HG03460 (cell line): ENCODE results near the gene WFDC8.
"Not testable (repeated sequence)": the region's sequence is repeated elsewhere in the genome, so short reads cannot be mapped to it uniquely, and the experiment has no call there.

Experiments
- ATAC-seq: cut with Tn5 transposase; IDR thresholded peaks from one replicate; pipeline ENCODE4 v1.9.1; 2021; ENCODE audit not compliant: unreplicated experiment

The WFDC8 gene

DNA sequence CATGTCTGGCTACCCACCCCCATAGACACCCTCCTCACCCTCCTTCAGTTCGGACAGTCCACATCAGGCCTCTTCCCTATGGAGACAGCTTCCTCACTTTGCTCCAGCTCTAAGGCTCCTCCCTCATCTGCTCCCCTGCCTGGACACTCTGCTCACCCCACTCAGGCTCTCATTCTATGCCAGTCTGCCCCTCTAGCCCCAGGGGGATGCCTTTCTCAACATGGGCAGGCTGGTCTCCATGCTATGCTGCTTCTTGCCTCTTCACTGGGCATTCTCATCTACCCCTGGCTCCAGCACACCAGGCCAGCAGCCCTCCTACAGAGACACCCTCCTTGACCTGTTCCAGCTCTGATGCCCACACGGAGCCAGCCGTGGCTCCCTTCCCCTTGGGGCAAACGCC is at the start of gene WFDC8:
Gene WFDC8 (minus strand): TSS at position 101 of the 400 bp plus-strand sequence. CDS start 37 bp downstream, at position 64.
- ATAC-seq = no peak

DNA sequence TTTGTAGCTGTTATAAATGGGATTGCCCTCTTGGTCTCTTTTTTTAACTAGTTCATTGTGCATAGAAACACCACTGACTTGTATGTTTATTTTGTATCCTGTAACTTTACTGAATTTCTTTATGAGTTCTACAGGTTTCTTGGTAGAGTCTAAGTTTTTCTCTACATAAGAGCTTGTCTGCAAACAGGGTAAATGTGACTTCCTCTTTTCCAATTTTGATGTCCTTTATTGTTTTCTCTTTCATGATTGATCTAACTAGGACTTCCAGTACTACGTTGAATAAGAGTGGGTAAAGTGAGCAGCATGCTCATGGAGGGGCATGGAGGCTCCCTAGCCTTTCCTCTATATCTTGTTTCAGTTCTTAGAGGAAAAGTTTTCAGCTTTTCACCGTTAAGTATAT is 47.5 kb upstream of the WFDC8 start:
- no peak for ATAC-seq

DNA sequence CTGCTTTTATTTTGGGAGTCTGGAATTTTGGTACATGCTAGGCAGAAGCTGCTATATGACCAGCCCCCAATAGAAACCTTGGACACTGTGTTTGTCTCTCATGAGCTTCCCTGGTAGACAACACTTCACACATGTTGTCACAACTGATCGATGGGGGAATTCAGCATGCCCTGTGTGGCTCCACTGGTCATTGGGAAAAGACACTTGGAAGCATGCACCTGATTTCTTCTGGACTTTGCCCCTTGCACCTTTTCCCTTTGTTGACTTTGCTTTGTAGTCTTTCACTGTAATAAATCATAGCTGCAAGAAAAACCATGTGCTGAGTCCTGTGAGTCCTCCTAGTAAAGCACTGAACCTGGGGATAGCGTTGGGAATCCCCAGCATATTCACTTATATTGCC is 42.5 kb upstream of the WFDC8 start:
- no peak for ATAC-seq

DNA sequence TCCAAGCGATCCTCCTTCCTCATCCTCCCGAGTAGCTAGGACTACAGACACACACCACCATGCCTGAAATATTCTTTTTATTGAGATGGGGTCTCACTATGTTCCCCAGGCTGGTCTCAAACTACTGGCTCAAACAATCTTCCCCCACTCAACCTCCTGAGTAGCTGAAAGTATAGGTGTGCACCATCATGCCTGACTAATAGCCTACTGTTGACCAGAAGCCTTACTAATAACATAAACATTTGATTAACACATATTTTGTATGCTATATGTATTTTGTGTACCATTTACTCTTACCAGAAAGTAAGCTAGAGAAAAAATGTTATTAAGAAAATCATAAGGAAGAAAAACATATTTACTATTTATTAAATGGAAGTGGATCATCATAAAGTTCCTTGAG is 38.5 kb upstream of the WFDC8 start:
- no peak for ATAC-seq

DNA sequence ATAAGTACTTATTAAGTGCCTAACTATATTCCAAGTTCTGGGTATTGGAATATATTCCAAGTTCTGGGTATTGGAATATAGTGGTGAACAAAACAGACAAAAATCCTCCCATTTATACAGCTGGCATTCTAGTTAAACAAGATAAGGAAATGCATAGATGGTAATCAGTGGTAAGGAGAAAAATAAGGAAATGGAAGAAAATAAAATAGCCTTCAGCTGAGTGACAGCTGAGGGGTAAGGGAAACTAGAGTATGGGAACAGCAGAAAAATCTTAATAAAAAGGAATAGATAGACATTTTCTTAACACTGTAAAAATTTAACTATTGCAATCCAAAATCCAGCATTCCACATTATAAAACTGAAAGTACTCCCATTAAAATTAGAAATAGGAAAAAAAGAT is 33.2 kb upstream of the WFDC8 start:
- no peak for ATAC-seq

DNA sequence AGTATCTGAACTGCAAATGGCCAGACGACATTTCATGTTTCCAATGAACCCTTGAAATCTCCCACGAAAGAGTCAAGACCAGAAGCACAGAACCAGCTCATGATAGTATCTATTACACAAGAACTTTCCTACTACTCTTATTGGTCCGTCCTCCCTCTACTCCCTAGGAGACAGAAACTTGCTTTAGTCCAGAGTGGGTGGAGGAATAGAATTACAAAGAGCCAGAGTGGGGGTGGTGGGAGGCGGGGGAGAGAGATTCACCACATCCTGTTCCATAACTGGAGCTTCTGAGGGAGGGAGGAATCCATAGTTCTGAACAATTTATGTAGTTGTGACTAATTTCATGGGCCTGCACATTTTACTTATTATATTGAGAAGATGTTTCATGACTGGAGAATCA is 32.0 kb upstream of the WFDC8 start:
- no peak for ATAC-seq

DNA sequence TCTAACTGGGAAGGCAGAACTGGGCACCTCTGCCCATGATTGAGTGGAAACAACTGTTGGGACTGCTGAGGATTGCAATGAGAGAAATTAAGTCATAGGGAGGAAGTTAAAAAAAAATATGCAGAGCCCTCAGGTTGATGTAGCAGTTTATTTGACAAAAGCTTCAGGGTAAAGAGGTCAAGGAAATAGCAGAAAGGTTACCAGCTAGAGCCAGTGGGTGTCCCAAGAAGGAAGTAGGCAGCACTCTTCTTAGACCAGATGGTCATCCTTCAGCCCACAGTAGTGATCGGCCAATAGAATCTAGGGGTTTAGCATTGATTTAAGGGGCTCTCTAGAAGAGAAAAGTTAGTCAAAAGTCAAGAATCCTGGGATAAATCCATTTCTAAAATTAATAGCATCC is 28.7 kb upstream of the WFDC8 start:
- no peak for ATAC-seq

DNA sequence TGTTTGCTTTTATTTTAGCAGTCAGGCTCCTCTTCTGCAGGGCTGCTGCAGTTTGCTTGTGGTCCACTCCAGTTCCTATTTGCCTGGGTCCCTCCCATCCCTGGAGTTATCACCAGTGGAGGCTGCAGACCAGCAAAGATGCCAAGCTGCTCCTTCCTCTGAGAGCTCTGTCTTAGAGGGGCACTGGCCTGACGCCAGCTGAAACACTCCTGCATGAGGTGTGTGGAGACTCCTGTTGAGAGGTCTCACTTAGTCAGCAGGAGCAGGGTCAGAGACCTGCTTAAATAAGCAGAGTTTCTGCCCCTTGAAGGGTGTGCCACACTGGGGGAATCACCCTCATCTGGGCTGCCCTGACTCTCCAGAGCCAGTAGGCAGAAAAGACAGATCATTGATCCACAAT is 16.2 kb upstream of the WFDC8 start:
- ATAC-seq = no peak

DNA sequence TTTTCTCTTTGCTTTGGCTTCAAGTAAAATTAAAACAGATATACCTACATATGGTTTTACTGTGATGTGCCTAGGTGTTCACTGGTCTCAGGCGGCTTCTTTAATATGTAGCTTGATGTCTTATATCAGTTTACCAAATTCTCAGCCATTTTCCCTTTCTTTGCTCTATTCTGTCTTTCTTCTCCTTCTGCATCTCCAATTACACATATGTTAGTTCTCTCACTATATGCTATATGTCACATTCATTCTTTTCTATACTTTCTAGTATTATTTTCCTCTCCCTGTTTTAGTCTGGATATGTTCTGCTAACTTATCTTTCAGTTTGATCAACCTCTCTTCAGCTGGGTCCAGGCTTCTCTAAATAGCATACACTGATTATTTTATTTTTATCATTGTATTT is 14.4 kb upstream of the WFDC8 start:
- no peak for ATAC-seq

DNA sequence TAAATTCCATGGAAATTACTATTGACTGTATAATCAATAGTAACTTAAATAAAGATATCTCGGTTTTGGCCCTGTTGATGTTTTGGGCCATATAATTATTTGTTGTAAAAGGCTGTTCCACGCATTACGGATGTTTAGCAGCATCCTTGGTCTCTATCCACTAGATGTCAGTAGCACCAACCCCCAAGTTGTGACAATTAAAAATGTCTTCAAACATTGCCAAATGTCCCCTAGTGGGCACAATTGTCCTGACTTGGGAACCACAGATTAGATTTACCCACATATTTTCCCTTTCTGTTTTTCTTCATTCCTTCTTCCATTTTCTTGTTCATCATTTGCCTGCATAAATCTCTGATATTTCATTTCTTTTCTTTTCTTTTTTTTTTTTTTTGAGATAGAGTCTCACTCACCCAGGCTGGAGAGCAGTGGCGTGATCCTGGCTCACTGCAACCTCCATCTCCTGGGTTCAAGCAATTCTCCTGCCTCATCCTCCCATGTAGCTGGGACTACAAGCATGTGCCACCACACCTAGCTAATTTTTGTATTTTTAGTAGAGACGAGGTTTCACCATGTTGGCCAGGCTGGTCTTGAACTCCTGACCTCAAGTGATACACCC is 13.6 kb upstream of the WFDC8 start:
- no peak for ATAC-seq

DNA sequence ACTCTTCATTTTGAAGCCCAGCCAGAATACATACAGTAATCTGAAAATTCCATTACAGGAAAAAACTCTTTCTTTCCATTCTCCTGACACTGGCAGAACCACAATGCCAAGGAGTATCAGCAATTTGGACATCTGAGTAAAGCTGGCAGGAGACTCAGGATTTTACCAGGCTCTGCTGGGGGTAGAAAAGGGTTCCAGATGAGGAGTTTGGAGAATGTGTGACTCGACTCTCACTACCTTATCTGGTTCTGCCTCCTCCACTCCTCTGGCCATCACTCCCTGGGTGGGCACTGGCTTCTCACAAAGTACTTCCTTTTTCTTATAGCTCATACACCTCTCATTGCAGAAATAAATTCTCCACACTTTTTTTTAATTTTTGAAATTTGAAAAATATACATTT is 10.6 kb upstream of the WFDC8 start:
- no peak for ATAC-seq

DNA sequence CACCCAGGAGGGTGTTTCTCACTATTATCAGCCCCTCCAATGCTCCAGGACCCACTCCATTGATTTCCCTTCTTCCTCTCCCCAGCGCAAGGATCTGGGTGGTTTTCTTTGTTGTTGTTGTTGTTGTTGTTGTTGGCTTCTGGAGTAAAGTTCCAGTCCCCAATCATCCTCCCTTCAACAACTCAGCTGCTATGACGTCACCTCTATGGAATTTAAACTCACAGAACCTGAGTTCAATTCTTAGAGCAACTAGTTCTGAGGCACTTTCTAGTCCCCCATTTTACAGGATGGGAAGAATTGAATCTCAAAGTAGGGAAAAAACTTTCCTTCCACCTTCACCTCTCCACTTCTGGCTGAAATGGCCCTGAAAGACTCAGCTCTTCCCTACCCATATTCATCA is 9.7 kb upstream of the WFDC8 start:
- no peak for ATAC-seq

DNA sequence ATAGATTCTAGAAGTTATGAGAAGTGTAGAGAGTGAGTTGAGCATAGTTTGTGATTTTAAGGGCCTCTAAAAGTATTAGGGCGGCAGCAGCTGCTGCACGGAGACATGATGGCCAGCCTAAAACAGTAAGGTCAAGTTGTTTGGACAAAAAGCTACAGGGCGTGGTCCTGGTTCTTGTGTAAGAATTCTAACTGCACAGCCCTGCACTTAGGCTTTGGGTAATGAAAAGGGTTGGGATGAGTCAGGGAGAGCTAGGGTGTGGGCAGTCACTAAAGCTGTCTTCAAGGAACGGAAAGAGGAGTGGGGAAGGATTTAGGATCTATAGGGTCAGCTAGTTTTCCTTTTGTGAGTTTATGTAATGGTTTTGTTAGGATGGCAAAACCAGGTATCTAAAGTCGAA is 6.9 kb upstream of the WFDC8 start:
- not testable (repeated sequence) for ATAC-seq

DNA sequence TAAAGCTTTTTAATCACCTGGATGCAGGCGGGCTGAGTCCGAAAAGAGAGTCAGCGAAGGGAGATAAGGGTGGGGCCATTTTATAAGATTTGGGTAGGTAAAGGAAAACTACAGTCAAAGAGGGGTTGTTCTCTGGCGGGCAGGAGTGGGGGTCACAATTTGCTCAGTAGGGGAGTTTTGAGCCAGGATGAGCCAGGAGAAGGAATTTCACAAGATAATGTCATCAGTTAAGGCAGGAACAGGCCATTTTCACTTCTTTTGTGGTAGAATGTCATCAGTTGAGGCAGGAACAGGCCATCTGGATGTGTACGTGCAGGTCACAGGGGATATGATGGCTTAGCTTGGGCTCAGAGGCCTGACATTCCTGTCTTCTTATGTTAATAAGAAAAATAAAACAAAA is 5.2 kb upstream of the WFDC8 start:
- ATAC-seq = not testable (repeated sequence)

DNA sequence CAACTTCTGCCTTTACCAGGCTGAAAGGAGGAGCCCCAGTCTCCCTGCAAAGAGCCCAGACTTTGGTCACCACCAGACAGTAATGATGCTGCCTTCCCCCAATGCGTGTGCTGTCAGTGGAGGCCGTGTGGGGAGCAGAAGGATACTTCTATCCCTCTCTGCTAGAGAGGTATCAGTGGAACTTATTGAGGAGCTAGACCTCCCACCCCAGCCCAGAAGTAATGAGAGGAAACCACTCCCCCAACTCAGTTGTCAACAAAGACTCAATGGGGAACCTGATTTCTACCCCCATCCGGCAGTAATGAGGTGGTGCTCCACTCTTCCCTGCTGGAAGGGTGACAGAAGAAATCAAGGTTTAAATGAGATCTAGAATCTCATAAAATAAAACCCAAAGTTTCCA is 4.4 kb upstream of the WFDC8 start:
- ATAC-seq = no peak

DNA sequence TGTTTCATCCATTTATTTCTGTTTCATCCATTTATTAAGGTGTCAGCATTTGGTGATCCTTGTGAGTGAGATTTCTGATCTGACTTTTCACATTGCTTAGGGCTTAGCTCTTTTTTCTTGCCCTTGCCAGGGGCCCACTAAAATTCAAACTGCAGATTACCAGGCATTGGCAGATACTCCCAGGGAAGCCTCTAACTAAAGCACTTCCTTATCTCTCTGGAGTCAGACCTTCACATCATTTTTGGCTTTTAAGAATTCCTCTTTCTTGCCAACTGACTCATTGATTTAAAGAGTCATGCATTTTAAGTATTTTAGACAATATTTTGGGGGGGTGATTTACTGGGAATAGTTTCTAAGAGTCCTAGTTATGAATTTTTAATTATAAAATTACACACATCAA is 2.6 kb upstream of the WFDC8 start:
- ATAC-seq = no peak

DNA sequence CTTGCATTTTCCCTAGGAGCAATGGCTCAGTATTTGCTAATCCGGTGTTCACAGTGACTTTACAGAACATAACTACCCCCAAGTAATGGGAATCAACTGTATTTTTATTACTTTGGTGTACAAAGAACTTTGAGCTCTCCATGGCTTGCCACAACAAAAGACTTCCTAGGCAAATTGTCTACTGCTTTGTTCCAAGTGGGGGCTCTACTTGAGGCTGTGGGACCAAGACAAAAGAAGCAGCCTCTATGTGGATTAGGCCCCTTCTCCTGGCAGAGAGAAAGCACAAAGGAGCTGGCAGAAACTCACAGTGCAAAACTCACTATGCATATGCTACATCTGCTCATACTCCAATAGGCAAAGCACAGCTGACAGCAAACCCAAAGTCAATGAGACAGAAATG is 853 bp downstream of the WFDC8 start:
- ATAC-seq = no peak

DNA sequence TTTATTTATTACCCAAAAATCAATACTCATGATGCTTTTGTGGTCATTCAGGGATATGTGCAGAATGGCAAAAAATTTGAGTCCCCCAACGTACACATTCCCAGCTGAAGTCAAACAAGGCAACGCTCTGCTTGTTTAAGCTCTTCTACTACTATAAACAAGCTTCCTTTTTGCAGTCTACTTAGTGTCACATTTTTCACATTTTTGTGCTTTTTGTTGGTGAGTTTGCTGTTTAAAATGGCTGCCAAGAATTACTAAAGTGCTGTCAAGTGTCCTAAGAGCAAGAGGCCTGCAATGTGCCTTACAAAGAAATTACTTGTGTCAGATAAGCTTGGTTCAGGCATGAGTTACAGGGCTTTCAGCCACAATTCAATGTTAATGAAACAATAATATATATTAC is 2.1 kb downstream of the WFDC8 start:
- no peak for ATAC-seq

DNA sequence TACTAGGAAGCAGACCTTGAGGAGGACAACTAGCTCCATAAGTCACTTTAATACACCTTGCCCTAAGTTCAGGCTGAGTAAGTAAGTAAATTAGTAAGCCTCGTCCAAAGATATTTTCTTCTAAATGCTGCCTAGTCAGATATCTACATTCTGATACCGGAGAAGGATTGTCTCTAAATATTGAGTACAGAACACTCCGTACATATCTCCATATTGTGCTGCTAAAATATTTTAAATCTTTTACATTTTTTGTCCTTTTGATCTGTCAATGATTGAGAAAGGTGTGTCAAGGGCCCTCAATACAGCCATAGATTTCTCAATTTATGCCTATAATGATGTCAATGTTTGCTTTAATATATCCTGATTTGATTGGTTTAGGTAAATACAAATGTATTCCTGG is 3.2 kb downstream of the WFDC8 start:
- no peak for ATAC-seq

DNA sequence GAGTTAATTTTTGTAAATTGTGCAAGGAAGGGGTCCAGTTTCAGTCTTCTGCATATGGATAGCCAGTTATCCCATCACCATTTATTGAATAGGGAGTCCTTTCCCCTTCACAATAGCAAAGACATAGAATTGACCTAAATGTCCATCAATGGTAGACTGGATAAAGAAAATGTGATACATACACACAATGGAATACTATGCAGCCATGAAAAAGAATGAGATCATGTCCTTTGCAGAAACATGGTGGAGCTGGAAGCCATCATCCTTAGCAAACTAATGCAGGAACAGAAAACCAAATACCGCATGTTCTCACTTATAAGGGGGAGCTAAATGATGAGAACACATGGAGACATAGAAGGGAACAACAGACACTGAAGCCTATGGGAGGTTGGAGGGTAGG is 9.4 kb downstream of the WFDC8 start:
- not testable (repeated sequence) for ATAC-seq

DNA sequence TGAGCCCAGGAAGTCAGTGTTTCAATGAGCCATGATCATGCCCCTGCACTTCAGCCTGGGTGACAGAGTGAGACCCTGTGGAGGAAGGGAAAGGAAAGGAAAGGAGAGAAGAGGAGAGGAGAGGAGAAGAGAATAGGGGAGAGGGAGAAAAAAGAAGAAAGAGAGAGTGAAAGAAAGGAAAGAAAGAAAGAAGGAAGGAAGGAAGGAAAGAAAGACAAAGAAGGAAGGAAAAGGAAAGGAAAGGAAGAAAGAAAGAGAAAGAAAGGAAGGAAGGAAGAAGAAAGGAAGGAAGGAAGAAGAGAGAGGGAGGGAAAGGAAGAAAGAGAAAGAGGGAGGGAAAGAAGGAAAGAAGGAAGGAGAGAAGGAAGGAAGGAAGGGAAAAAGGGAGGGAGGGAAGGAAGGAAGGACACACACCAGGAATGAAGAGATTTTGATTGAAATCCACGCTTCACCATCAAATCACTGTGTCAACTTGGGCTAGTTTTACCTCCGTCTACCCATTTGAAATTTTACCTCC is 14.3 kb downstream of the WFDC8 start:
- ATAC-seq = no peak

DNA sequence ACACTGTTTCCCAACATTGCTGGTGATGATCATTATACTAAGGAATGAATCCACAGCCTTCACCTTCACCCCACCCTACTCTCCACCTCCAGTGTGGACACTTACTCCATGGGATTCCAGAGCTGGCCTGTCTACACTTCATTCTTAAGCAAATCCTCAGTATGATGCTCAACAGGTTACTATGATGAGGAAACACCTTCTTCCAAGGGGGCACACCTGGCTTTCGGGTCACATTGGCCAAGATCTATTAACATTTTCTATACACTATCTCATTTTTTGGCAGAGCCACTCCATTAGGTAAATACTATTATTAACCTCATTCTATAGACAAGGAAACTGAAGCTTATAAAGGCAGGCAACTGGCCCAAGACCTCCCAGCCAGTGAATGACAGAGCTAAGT is 23.9 kb downstream of the WFDC8 start:
- ATAC-seq = no peak

DNA sequence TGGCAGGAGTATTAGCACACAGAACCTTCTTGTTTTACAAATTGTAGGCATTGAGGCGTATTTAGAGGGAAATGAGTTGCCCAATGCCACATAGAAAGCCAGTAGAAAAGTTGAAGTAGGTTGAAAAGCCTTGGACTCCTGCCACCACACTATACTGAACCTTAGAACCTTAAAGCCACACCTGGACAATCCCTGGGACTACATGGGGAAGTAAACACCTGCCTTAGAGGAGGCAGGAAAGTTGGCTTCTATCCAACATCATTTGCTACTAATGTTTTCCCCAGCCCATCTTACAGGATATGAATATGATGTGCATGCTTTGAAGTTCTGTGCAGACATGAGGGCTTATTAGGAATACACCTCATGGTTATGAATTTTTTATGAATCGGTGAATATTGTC is 26.6 kb downstream of the WFDC8 start:
- no peak for ATAC-seq
